Measurements from ENCODE around the gene DOK4. TPM values are rescaled to one million over a fixed set of nuclear protein-coding genes. Genes with fewer than 3 reads are reported as not detected.

The DOK4 gene
- polyA plus RNA-seq, 1 experiment, result 40.0 TPM

GRCh38 chr16:57497121-57497520 lies 10.8 kb upstream of the DOK4 start:
- ChIA-PET CTCF (no interaction called here), POLR2A (no interaction called here)
- no peak for TF ChIP-seq CTCF (IDR thresholded peaks at IDR 0.05; ENCODE audit: insufficient read depth, low read depth, low read length)

GRCh38 chr16:57493767-57494166 lies 7.5 kb upstream of the DOK4 start:
- Histone ChIP-seq H3K36me3 (ENCODE audit: control insufficient read depth, insufficient read depth, low read length) (no peaks in the 10 kb centered on the region), H3K27me3 (ENCODE audit: control insufficient read depth, insufficient read depth, low read length) (peaks cover 10% of the 10 kb centered on the region), H3K4me3 (ENCODE audit: low read depth, low read length) (no peak overlapping the region)
- ChIA-PET POLR2A (no interaction called here), CTCF (no interaction called here)
- TF ChIP-seq CTCF (IDR thresholded peaks at IDR 0.05; ENCODE audit: insufficient read depth, low read depth, low read length), result no peak
- no peak for DNase-seq (ENCODE audit: low read depth)

More at GRCh38 chr16:57497121-57497520, 10.8 kb upstream of the DOK4 start:
- H3K27me3 ChIP-seq (ENCODE audit: control insufficient read depth, insufficient read depth, low read length), result peaks cover 16% of the 10 kb centered on the region
- DNase-seq (ENCODE audit: low read depth), result no peak
- no peaks in the 10 kb centered on the region for H3K36me3 ChIP-seq (ENCODE audit: control insufficient read depth, insufficient read depth, low read length)
- H3K4me3 ChIP-seq (ENCODE audit: low read depth, low read length), result no peak overlapping the region

GRCh38 chr16:57489229-57489628 lies 2.9 kb upstream of the DOK4 start:
- POLR2A ChIA-PET, result no interaction called here
- no peak for TF ChIP-seq CTCF (IDR thresholded peaks at IDR 0.05; ENCODE audit: insufficient read depth, low read depth, low read length)
- no peak for DNase-seq (ENCODE audit: low read depth)
- H3K36me3 ChIP-seq (ENCODE audit: control insufficient read depth, insufficient read depth, low read length), result no peaks in the 10 kb centered on the region
- no peaks in the 10 kb centered on the region; the same call in 1 of the 2 replicates for H3K27me3 ChIP-seq (ENCODE audit: control insufficient read depth, insufficient read depth, low read length)
- CTCF ChIA-PET, result interaction anchor here (0.6 to 6.0 kb wide), 4 partner anchors 30 to 112 kb away, joined by 3 to 25 read pairs (median 3); no protein-coding TSS in a partner anchor
- no peak overlapping the region for H3K4me3 ChIP-seq (ENCODE audit: low read depth, low read length)

GRCh38 chr16:57486858-57487834 lies 853 bp upstream of the DOK4 start:
- TF ChIP-seq CTCF (IDR thresholded peaks at IDR 0.05; ENCODE audit: insufficient read depth, low read depth, low read length), result no peak
- peak overlapping the region; percentile 83 for H3K4me3 ChIP-seq (ENCODE audit: low read depth, low read length)

More at GRCh38 chr16:57486858-57487834, 853 bp upstream of the DOK4 start:
- no peak for DNase-seq (ENCODE audit: low read depth)
- Histone ChIP-seq H3K36me3 (ENCODE audit: control insufficient read depth, insufficient read depth, low read length) (no peaks in the 10 kb centered on the region), H3K27me3 (ENCODE audit: control insufficient read depth, insufficient read depth, low read length) (no peaks in the 10 kb centered on the region)
- ChIA-PET POLR2A (no interaction called here), CTCF (interaction anchor here (1.1 to 6.0 kb wide), 5 partner anchors 13 to 32 kb away, joined by 3 to 25 read pairs (median 3); partner anchors contain the start of gene POLR2C)
